Measurements from ENCODE around the gene WFDC11.
A peak's percentile ranks its signal among the peaks of the same experiment; 100 is the strongest.
"Not testable (repeated sequence)": the region's sequence is repeated elsewhere in the genome, so short reads cannot be mapped to it uniquely, and the experiment has no call there.

The WFDC11 gene

DNA sequence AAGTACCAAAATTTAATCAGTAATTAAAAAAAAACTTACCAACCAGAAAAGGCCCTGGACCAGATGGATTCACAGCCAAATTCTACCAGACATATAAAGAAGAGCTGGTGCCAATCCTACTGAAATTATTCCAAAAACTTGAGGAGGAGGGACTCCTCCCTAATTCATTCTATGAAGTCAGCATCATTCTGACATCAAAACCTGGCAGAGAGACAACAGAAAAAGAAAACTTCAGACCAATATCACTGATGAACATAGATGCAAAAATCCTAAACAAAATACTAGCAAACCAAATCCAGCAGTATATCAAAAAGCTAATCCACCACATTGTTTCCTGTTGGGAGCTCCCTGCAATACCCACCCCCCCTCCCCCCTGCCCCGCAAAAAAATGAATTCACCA is at the start of gene WFDC11:
TSS of gene WFDC11 (minus strand) at position 101 of the 400 bp plus-strand sequence. CDS start 19,639 bp downstream, outside the sequence.
- DNase-seq (ENCODE audit: low spot score), result no peak

DNA sequence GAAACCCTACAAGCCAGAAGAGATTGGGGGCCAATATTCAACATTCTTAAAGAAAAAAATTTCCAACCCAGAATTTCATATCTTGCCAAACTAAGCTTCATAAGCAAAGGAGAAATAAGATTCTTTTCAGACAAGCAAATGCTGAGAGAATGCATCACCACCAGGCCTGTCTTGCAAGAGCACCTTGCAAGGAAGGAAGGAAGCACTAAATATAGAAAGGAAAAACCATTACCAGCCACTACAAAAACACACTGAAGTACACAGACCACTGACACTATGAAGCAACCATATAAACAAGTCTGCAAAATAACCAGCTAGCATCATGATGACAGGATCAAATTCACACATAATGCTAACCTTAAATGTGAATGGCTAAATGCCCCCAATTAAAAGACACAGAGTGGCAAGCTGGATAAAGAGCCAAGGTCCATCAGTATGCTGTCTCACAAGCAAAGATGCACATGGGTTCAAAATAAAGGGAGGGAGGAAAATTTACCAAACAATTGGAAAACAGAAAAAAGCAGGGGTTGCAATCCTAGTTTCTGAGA is 46.2 kb upstream of the WFDC11 start:
- not testable (repeated sequence) for DNase-seq (ENCODE audit: low spot score)

GRCh38 chr20:45704969-45705637 is 35.1 kb upstream of the WFDC11 start, which contains the start of gene WFDC10B:
TSS of gene WFDC10B (minus strand) at chr20:45705019. CDS start at chr20:45685992, 19,027 bp downstream.
- no peak for DNase-seq (ENCODE audit: low spot score)

- DNase-seq (ENCODE audit: low spot score), result no peak
These were observed 31.8 kb upstream of the WFDC11 start, which contains the start of gene WFDC13 for GRCh38 chr20:45701873-45702272. TSS of gene WFDC13 (plus strand) at chr20:45702038. CDS start at chr20:45702124, 86 bp downstream.

DNA sequence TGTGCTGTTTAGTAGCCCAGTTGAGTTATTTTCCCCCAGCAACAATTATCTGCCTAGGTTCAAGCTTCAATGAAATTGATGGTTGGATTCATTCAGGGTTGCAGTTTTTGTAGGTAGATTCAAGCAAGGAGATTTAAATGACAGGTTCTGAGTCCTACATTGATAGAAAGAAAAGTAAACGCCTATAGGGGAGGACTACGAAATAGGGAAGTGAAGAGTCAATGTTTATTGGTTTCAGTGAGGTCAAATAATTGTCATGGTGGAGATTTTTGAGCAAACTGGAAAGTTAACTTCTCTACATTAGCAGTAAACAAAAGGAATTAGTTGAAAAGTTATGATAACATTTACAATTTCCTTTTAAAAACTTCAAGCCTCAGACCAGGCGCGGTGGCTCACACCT is 31.1 kb upstream of the WFDC11 start:
- no peak for DNase-seq (ENCODE audit: low spot score)

- DNase-seq (ENCODE audit: low spot score), result no peak
These were observed 25.5 kb upstream of the WFDC11 start for GRCh38 chr20:45695496-45695895.

- not testable (repeated sequence) for DNase-seq (ENCODE audit: low spot score)
These were observed 23.3 kb upstream of the WFDC11 start for GRCh38 chr20:45693346-45693745.

- DNase-seq (ENCODE audit: low spot score), result peak; percentile 48
These were observed 15.9 kb upstream of the WFDC11 start for GRCh38 chr20:45685896-45686295.

- DNase-seq (ENCODE audit: low spot score), result no peak
These were observed 9.6 kb upstream of the WFDC11 start for GRCh38 chr20:45679650-45680049.

GRCh38 chr20:45672765-45673164 is 2.7 kb upstream of the WFDC11 start:
- no peak for DNase-seq (ENCODE audit: low spot score)

- not testable (repeated sequence) for DNase-seq (ENCODE audit: low spot score)
These were observed 13.0 kb downstream of the WFDC11 start for GRCh38 chr20:45657038-45657437.

GRCh38 chr20:45651726-45652125 is 18.3 kb downstream of the WFDC11 start:
- not testable (repeated sequence) for DNase-seq (ENCODE audit: low spot score)

DNA sequence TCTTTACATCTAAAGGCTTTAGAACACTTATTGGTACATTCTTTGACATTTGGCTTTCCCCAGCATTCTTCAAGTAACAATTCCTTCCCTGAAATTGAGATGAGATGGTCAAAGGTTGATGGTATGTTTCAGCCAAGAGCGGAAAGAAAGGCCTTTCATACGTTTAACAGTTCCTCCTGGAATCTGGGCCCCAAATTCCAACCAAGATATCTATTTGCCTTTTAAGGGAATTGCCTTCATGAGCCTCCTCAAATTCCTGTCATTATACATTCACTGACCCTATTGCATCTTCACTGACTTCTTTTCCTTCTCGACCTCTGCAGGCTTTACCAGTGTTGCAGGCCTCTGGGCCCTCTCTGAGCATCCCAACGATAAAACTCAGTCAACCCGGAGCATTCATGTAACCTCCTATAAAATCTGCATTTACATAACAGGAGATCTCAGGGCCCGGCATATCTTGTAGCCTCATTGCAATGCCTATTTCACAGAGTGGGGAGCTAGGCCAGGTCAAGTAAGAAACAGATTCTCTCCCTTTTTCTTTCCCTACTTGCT is 20.7 kb downstream of the WFDC11 start:
- DNase-seq (ENCODE audit: low spot score), result no peak

DNA sequence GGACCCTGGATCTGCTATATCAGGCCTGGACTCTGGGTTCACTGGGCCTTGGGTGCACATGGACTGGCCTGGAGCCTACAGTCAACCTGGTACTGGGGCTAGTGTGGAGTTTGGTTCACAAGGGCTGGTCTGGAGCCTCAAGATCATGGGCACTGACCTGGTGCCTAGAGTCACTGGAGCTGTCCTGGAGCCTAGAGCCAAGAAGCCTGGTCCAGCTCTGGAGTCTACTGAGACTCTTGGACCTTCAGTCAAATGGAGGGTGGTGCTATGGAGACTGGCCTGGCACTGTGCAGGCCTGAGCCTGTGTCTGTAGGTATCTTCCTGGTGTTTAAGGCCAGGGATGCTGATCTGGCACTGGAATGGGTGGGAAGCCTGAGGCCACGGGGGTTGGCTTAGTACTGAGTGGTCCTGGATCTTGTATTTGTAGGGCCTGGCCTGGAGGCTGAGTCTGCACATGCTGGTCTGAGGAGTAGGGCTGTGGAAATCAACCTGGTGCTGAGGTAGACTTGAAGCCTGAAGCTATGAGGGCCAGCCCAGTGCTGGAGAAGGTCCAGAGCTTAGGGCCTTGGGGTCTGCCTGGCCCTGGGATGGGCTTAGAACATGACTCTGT is 22.5 kb downstream of the WFDC11 start:
- DNase-seq (ENCODE audit: low spot score), result no peak

- no peak for DNase-seq (ENCODE audit: low spot score)
These were observed 23.2 kb downstream of the WFDC11 start for GRCh38 chr20:45646875-45647274.

DNA sequence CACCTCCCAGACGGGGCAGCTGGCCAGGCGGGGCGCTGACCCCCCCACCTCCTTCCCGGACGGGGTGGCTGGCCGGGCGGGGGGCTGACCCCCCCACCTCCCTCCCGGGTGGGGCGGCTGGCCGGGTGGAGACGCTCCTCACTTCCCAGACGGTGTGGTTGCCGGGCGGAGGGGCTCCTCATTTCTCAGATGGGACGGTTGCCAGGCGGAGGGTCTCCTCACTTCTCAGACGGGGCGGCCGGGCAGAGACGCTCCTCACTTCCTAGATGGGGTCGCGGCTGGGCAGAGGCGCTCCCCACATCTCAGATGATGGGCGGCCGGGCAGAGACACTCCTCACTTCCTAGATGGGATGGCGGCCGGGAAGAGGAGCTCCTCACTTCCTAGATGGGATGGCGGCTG is 24.2 kb downstream of the WFDC11 start:
- DNase-seq (ENCODE audit: low spot score), result not testable (repeated sequence)

GRCh38 chr20:45641076-45641475 is 29.0 kb downstream of the WFDC11 start:
- DNase-seq (ENCODE audit: low spot score), result not testable (repeated sequence)

- no peak for DNase-seq (ENCODE audit: low spot score)
These were observed 30.4 kb downstream of the WFDC11 start for GRCh38 chr20:45639687-45640086.

GRCh38 chr20:45636513-45636912 is 33.5 kb downstream of the WFDC11 start:
- DNase-seq (ENCODE audit: low spot score), result no peak

GRCh38 chr20:45631184-45631583 is 38.9 kb downstream of the WFDC11 start, which contains the start of gene WFDC9:
TSS of gene WFDC9 (minus strand) at chr20:45631284. CDS start at chr20:45610181, 21,103 bp downstream.
- no peak for DNase-seq (ENCODE audit: low spot score)

- no peak for DNase-seq (ENCODE audit: low spot score)
These were observed 39.7 kb downstream of the WFDC11 start for GRCh38 chr20:45630371-45630770.

DNA sequence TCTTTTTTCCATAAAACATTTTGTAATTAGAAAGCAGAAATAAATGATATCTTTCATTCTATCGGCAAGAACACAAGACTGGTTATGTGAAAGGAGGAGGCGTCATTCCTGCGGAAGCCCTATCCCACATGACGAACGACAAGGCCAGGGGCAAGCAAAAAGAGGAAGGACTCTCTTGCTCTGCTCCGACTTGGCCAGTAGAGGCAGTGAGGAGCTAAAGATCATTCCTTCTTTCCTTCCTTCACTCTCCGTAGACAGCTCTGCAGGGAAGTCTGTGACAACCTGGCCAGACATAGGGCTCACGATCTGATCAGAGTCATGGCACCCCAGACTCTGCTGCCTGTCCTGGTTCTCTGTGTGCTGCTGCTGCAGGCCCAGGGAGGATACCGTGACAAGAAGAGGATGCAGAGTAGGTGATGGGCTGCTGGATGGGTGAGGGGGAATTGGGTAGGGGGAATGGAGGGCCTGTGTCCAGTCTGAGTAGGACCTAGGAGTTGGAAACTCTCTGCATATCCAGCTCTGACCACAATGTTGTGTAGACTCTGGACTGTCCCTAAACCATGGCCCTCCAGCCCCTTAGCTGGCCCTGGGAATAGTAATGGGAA is 40.4 kb downstream of the WFDC11 start, which contains the start of gene WFDC10A:
TSS of gene WFDC10A (plus strand) at position 244 of the 605 bp plus-strand sequence. CDS start at position 319, 75 bp downstream.
- peak; percentile 66 for DNase-seq (ENCODE audit: low spot score)
